Activated CD4-positive, alpha-beta T cell treated with anti-CD3 and anti-CD28 coated beads for 4 hours (primary cell): ENCODE measurements around the gene SYNGAP1.

Source experiments
- DNase-seq, 2 donors: peaks; one replicate each; pipeline ENCODE4 v3.0.0-alpha.2; 2020

The SYNGAP1 gene

DNA sequence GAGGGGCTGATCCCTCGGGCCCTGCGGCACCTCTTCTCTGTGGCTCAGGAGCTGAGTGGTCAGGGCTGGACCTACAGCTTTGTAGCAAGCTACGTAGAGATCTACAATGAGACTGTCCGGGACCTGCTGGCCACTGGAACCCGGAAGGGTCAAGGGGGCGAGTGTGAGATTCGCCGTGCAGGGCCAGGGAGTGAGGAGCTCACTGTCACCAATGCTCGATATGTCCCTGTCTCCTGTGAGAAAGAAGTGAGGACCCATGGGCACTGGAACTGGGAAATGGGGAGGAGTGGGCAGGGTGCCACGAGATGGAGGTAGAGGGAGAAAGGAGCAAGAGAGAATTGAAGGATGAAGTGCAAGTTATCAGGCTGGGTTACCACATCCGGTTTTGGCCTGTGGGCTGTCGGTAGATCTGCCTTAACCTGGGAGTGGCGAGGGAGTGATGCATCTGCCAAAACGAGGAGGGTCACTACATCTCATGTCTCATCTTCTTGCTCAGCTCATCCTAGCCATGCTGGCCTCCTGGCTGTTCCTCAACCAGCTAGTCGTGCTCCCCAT is 14.4 kb upstream of the SYNGAP1 start:
- no peak for DNase-seq

GRCh38 chr6:33406126-33406525 is 13.7 kb upstream of the SYNGAP1 start:
- no peak for DNase-seq

DNA sequence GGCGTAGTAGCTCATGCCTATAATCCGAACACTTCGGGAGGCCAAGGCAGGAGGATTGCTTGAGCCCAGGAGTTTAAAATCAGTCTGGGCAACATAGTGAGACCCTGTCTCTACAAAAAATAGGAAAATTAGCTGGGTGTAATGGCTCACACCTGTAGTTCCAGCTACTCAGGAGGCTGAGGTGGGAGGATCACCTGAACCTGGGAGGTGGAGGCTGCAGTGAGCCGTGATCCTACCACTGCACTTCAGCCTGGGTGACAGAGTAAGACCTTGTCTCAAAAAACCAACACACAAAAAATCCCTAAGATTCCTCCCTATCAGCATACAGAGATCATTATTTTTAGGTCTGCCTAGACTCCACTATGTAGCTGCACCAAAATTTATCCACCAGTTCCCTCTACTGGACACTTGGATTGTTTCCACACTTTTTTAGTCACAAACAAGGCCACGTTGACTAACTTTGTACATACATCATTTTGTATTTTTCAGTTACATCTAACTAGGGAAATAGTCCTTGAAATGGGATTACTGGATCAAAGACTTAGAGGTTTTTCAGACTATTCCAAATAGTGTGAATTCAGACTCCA is 12.6 kb upstream of the SYNGAP1 start:
- no peak for DNase-seq

DNA sequence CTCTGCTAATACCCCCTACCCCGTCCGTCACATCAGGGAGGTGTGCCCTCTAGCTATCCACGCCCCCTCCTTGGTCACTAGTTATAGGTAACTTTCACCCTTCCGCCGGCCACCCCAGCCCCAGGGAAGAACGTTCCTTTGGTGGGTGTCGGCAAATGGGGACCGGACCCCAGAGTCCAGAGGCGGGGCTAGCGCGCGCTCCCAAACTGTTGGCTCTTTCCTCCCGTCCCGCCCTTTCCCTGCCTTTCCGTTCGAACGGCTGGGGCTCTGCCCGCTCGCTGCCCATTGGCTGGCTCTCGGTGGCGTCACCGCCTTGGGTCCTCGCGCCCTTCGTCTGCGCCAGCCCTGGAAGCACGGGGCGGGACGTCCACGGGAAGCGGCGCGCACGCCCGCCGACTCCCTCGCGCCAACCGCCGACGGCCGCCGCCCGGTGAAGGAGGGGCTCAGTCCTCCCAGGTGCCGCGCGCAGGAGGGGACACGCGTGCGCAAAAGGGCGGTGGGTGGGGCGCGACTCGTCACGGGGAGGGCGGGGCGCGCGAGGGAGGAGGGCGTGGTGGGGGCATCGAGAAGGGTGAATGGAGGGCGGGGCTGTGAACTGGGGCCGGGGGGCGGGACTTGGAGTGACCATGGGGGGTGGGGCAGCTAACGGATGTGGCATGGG is 9.7 kb upstream of the SYNGAP1 start:
- peak; percentile 97 for DNase-seq

GRCh38 chr6:33410711-33411631 is 8.9 kb upstream of the SYNGAP1 start, which contains the start of gene PHF1:
Gene PHF1, plus strand, starts transcription at chr6:33411014. Its CDS starts 1,250 bp downstream, at chr6:33412264.
- peak; percentile 79 to 88 for DNase-seq

GRCh38 chr6:33411632-33412005 is 8.2 kb upstream of the SYNGAP1 start:
- DNase-seq, result no peak

- no peak for DNase-seq
These were observed 7.5 kb upstream of the SYNGAP1 start for GRCh38 chr6:33412140-33413009.

- no peak for DNase-seq
These were observed 6.4 kb upstream of the SYNGAP1 start for GRCh38 chr6:33413241-33414120.

DNA sequence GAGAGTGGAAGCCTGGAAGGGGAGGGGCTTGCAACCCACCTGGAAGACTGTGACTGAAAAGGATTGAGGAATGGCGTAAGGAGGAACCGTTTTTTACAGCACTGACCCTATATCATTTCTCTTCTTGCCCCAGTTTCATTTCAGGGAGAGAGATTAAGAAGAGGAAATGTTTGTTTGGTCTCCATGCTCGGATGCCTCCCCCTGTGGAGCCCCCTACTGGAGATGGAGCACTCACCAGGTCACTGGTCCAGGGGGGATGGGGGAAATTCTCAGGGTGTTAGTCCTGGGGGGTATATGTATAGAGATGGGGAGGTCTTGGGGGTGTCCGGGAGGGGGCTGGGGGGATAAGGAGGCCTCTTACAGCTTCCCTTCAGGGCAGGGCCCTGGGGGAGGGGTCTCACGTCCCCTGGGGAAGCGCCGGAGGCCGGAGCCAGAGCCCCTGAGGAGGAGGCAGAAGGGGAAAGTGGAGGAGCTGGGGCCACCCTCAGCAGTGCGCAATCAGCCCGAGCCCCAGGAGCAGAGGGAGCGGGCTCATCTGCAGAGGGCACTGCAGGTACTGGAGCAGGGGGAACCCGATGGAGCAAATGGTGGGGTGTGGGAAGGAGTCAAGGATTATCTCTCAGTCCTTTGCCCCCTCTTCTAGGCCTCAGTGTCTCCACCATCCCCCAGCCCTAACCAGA is 5.1 kb upstream of the SYNGAP1 start:
- DNase-seq, result no peak

GRCh38 chr6:33415831-33416230 is 4.0 kb upstream of the SYNGAP1 start:
- DNase-seq, result no peak

DNA sequence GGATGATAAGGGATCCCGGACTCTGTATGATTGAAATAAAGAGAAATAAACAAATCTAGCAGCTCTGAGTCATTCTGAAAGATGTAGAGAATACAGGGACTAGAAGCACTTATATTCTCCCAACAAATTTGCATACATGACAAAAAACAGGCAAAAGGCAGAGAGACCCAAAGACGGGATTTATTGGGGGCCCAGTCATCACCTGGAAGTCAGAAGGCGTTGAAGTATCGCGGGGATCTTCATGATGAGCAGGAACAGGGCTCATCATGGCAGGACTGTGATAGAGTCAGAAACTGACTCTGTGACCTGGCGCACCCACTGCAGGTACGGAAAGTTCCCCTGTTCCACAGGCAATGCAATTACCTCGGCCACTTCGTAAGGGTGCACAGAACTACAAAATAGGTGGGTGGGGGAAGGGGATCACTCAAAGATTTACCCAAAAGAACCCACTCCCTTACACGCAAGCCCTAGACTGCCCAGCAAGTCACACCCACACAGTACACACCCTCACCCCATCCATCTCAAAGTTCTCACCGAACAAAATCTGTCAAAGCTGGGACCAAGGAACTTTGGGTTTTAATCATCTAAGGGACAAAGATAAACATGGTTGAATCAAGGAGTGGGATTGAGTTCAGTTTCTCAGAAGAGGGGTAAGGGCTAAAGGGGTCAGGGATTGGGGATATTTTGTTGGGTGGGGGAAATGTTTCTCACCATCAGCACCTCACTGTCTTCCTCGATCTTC is 3.3 kb upstream of the SYNGAP1 start:
- no peak for DNase-seq

DNA sequence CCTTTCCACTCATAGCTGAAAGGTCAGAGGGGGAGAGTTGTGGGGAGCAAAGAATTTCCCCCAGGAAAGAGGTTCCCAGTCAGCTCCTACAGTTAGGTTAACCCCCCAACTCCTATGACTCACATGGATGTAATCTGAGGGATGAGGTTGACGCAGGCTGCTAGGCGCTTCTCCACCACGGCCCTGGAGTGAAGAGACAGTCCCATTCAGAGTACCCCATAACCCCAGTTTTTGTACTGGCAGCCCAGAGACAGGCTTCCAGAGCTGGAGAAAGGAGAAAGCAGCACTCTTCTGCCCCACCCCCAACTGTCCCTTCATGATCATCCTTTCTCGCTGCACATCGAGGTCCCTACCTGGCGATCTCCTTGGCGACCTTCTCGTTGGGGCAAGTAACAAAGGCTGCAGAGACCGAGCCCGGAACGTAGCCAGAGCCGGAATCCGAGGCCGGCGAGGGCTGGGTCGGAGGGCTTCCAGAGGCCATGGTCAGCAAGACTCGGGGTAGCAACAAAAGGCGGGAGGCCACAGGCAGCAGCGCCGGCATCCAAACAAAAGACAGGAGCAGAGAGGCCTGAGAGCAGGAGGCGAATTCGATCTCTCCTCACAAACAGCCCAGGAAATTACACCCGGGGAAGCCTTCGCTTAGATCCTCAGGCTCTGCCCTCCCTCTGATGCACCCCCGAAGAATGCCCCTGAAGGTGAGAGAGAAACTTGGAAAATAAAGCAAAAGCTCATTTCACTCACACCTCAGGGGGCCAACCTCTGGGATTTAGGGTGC is 2.5 kb upstream of the SYNGAP1 start:
- no peak for DNase-seq

DNA sequence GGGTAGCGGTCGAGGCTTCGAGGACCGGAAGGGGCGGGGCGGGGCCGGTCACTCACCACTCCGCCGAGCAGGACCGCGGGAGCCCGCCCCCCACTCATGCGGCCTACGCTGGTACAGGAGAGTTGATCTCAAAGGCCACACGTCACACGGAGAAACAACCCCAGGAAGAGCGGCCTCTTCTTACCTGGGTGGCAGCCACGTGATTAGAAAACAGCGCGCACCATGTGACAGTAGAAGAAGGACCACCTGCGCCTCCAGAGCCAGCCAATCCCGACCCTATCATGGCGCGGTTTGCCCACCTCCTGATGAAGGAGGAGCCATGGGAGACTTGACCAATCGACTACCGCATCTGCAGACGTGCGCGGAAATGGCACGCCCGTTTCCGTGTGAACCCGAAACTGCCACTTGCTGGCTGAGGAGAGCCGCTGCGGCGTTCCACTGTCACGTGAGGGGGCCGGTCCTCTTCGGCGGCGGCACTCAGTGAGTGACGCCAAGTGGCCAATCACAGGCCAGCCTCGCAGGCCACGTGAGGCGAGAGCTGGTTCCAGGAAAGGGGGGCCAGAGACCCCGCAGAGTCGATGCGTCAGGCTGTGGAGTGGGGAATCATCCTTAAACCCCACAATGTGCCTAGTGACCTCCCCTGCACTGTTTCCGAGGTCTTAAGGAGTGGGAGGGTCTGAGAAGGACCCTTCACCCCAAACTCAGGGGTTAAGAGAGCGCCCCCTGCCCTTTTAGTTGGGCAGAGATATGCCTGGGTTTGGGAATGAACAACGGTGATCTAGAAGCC is 1.8 kb upstream of the SYNGAP1 start, which contains the start of gene CUTA:
CUTA (minus strand) TSS at position 205 of the 787 bp plus-strand sequence; CDS start at position 98, 107 bp downstream.
- peak; percentile 96 to 99 for DNase-seq

- peak; percentile 51 to 55 for DNase-seq
These were observed 1.1 kb upstream of the SYNGAP1 start for GRCh38 chr6:33418690-33419291.

- no peak for DNase-seq
These were observed 852 bp downstream of the SYNGAP1 start for GRCh38 chr6:33420491-33421343.

DNA sequence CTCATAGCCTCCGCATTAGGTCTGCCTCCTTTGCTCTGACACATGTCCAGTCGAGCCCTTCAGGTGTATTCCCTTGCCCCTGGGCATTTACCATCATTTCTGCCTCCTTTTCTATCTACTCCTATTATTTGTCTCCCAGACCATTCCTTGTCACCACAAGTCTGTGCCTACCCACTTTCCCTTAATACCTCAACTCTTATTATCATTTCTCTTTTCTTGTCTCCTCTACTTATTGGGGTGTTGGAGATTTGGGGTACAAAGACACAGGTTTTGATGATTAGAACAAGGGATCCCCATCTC is 1.4 kb downstream of the SYNGAP1 start:
- no peak for DNase-seq

DNA sequence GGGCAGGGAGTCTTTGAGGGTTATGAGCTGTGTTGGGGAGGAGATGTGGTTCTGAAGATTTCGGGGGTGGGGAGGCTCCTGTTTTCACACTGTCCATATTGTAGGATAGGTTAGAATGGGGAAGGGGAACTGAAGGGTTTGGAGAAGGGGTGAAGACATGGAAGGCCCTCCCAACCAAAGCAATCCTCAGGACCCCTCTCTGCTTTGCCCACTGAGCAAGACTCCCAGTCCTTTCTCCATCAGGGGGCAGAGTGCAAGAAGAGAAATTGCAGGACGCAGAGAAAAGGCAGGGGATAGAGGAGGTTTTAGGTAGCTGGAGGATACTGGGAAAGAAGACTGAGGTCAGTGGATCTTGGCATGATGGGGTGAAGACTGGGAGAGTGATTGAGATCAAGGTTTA is 3.9 kb downstream of the SYNGAP1 start:
- no peak for DNase-seq
